NCI-H2171 (cell line): ENCODE results near the gene CNIH4.
"Not testable (repeated sequence)": the region's sequence is repeated elsewhere in the genome, so short reads cannot be mapped to it uniquely, and the experiment has no call there.

Source experiments
- DNase-seq: peaks from one replicate; lab custom pipeline; 2025; lab: John Stamatoyannopoulos, UW

CNIH4 gene

GRCh38 chr1:224349716-224350115, 7.0 kb upstream of the CNIH4 start:
- not testable (repeated sequence) for DNase-seq

- not testable (repeated sequence) for DNase-seq
Measured at GRCh38 chr1:224352436-224353085, 4.1 kb upstream of the CNIH4 start.

- DNase-seq, result no peak
Measured at GRCh38 chr1:224353975-224354925, 2.4 kb upstream of the CNIH4 start.

- no peak for DNase-seq
Measured at GRCh38 chr1:224357626-224358124, 996 bp downstream of the CNIH4 start.

- no peak for DNase-seq
Measured at GRCh38 chr1:224358237-224358636, 1.6 kb downstream of the CNIH4 start.

- no peak for DNase-seq
Measured at GRCh38 chr1:224359207-224359606, 2.5 kb downstream of the CNIH4 start.

- no peak for DNase-seq
Measured at GRCh38 chr1:224368409-224368808, 11.7 kb downstream of the CNIH4 start.

GRCh38 chr1:224373008-224373590, 16.4 kb downstream of the CNIH4 start:
- DNase-seq, result no peak

GRCh38 chr1:224375059-224375458, 18.4 kb downstream of the CNIH4 start:
- no peak for DNase-seq

- DNase-seq, result no peak
Measured at GRCh38 chr1:224377676-224378006, 21.0 kb downstream of the CNIH4 start.

- no peak for DNase-seq
Measured at GRCh38 chr1:224378855-224379631, 22.4 kb downstream of the CNIH4 start.

GRCh38 chr1:224380003-224380402, 23.3 kb downstream of the CNIH4 start:
- no peak for DNase-seq

- no peak for DNase-seq
Measured at GRCh38 chr1:224381880-224382548, 25.3 kb downstream of the CNIH4 start.

- no peak for DNase-seq
Measured at GRCh38 chr1:224383218-224383617, 26.5 kb downstream of the CNIH4 start.

- no peak for DNase-seq
Measured at GRCh38 chr1:224387302-224387912, 30.7 kb downstream of the CNIH4 start.

- DNase-seq, result no peak
Measured at GRCh38 chr1:224387943-224388342, 31.3 kb downstream of the CNIH4 start.

GRCh38 chr1:224390517-224390916, 33.8 kb downstream of the CNIH4 start:
- no peak for DNase-seq

GRCh38 chr1:224392411-224393249, 36.0 kb downstream of the CNIH4 start:
- DNase-seq, result no peak

- no peak for DNase-seq
Measured at GRCh38 chr1:224393294-224393693, 36.6 kb downstream of the CNIH4 start.

- no peak for DNase-seq
Measured at GRCh38 chr1:224399887-224400286, 43.2 kb downstream of the CNIH4 start.
